Spleen (tissue), 11 donors: ENCODE measurements around the gene GNA14. TPM values are rescaled to one million over a fixed set of nuclear protein-coding genes. Genes with fewer than 3 reads are reported as not detected.

Experiments
- DNase-seq: peaks from one replicate; pipeline ENCODE4 v3.0.0-alpha.2; 2020
- H3K27ac ChIP-seq, 8 donors: fragments of 200-600 bp; sonication (generic) in 7 of 8; 1 replicate in 4 of 8; 2 replicates in 4 of 8; pipeline versions ENCODE4 v1.5.0 to v1.8.0; 2016 to 2021; ENCODE audit warnings: inconsistent platforms in 4 of 8, mild to moderate bottlenecking in 4 of 8, moderate library complexity in 1 of 8
- H3K27me3 ChIP-seq, 7 donors: fragments of 200-600 bp; sonication (generic) in 6 of 7; replicated peaks in 1 of 7; 1 replicate in 4 of 7; 2 replicates in 3 of 7; pipeline versions ENCODE4 v1.5.0 to v1.8.0; 2016 to 2021; ENCODE audit warnings: inconsistent platforms in 3 of 7, mild to moderate bottlenecking in 1 of 7
- H3K36me3 ChIP-seq, 6 donors: fragments of 200-600 bp; sonication (generic) in 5 of 6; 1 replicate in 4 of 6; 2 replicates in 2 of 6; pipeline versions ENCODE4 v1.5.0 to v1.8.0; 2016 to 2021; ENCODE audit warnings: inconsistent platforms in 2 of 6
- H3K4me1 ChIP-seq, 6 donors: fragments of 200-600 bp; sonication (generic) in 5 of 6; 1 replicate in 3 of 6; 2 replicates in 3 of 6; pipeline versions ENCODE4 v1.5.0 to v1.8.0; 2016 to 2021; ENCODE audit warnings: inconsistent platforms in 3 of 6
- H3K4me3 ChIP-seq, 8 donors: fragments of 200-600 bp; sonication (generic) in 7 of 8; 1 replicate in 4 of 8; 2 replicates in 4 of 8; pipeline versions ENCODE4 v1.5.0 to v1.8.0; 2016 to 2021; ENCODE audit warnings: inconsistent platforms in 4 of 8, mild to moderate bottlenecking in 4 of 8, moderate library complexity in 2 of 8
- H3K9me3 ChIP-seq, 8 donors: fragments of 200-600 bp; sonication (generic) in 7 of 8; 1 replicate in 4 of 8; 2 replicates in 4 of 8; pipeline versions ENCODE4 v1.5.0 to v1.8.0; 2016 to 2021; ENCODE audit warnings: inconsistent platforms in 4 of 8
- CTCF ChIP-seq, 11 experiments: fragments of 200-600 bp in 7 of 11; fragments of 450-650 bp in 4 of 11; sonication (generic) in 4 of 11; IDR thresholded peaks in 8 of 11; conservative IDR thresholded peaks in 3 of 11; 1 replicate in 7 of 11; 2 replicates in 4 of 11; pipeline versions ENCODE4 v1.4.0 to v1.8.0; 2016 to 2021; ENCODE audit warnings: antibody characterized with exemption in 11 of 11, inconsistent platforms in 4 of 11, mild to moderate bottlenecking in 1 of 11
- POLR2A ChIP-seq, 3 donors: fragments of 450-650 bp; IDR thresholded peaks; one replicate each; pipeline ENCODE4 v1.5.1; 2017; ENCODE audit warnings: antibody characterized with exemption in 3 of 3, mild to moderate bottlenecking in 1 of 3
- POLR2AphosphoS5 ChIP-seq, 3 donors: sonication (generic); formaldehyde crosslinking; IDR thresholded peaks; one replicate each; pipeline ENCODE4 v1.5.1; 2017; ENCODE audit warnings: antibody characterized with exemption in 3 of 3
- WGBS, 5 donors: extraction: QIAGEN DNeasy Blood & Tissue Kit in 3 of 5; methylation state at CpG; one replicate each; pipeline versions ENCODE4 v1.1.5 to v1.1.7; 2013 to 2018; 5-methylcytosine and 5-hydroxymethylcytosine counted together
- intact Hi-C: fragments of 100-400 bp; cut with DNase I; formaldehyde crosslinking; loops from one replicate; pipeline ENCODE4 v1.15.0; 2023; ENCODE audit warnings: low total_unique reads
- polyA plus RNA-seq, 3 donors: library from polyadenylated mRNA; stranded (reverse); fragments of 200-250 nt; gene quantifications; one replicate each; pipeline ENCODE4 v1.2.1, GENCODE V29; 2013
- total RNA-seq, 7 donors: library from RNA; depleted of rRNA in 3 of 7; stranded (reverse); fragments of >200 nt in 3 of 7; fragmentation: NEBNext Ultra II Directional in 4 of 7; extraction: Animal tissue kit (Norgen Biotek cat#: 25700) in 4 of 7; gene quantifications; one replicate each; pipeline versions ENCODE4 v1.1.0 to v1.2.1, GENCODE V29; 2016 to 2021
- donor health status: healthy with polysubstance abuse.
- donor health status: DM: no; HTN: no; CAD: no; lungs with moderate emphysema.
- donor health status: DM: no; HTN: no; CAD: no.
- donor health status: Bipolar disorder and iron deficiency.
- donor health status: healthy.
- donor health status: DM: no; HTN: no; CAD: no.
- donor health status: DM: yes; HTN: yes; CAD: no.

GNA14 gene
- total and polyA plus RNA-seq, 10 donors = 1.7 to 41.7 (median 7.9) TPM

- Histone ChIP-seq H3K4me1 (peaks cover 0 to 37% (median 11%) of the 10 kb centered on the region in 6 donors), H3K27ac (peak overlapping the region in 3 of 8 donors; percentile 30 to 53 (median 38)), H3K36me3 (no peaks in the 10 kb centered on the region), H3K27me3 (no peaks in the 10 kb centered on the region), H3K4me3 (no peak overlapping the region), H3K9me3 (no peaks in the 10 kb centered on the region)
- intact Hi-C loops = no loop called here
- WGBS, 5 donors = 77 to 83% (median 78%) methylated on average over 3 of the region's 3 CpGs
- no peak for DNase-seq
- TF ChIP-seq POLR2AphosphoS5 (IDR thresholded peaks at IDR 0.05) = no peak
- TF ChIP-seq POLR2A (IDR thresholded peaks at IDR 0.05) = no peak
- no peak for TF ChIP-seq CTCF (IDR thresholded peaks at IDR 0.05 in 8 of 11, conservative IDR thresholded peaks at IDR 0.05 in 3 of 11)
Measured at GRCh38 chr9:77598991-77599390, 49.1 kb downstream of the GNA14 start.

- intact Hi-C loops = no loop called here
- no peak overlapping the region for H3K4me3 ChIP-seq
- H3K36me3 ChIP-seq = no peaks in the 10 kb centered on the region
- 58 to 68% (median 65%) methylated on average over 3 of the region's 3 CpGs for WGBS, 5 donors
- peak overlapping the region in 5 of 8 donors; percentile 22 to 53 (median 38) for H3K27ac ChIP-seq
- H3K4me1 ChIP-seq = peaks cover 0 to 37% (median 11%) of the 10 kb centered on the region in 6 donors
- no peaks in the 10 kb centered on the region for H3K27me3 ChIP-seq
- no peaks in the 10 kb centered on the region for H3K9me3 ChIP-seq
- DNase-seq = no peak
- no peak for TF ChIP-seq CTCF (IDR thresholded peaks at IDR 0.05 in 8 of 11, conservative IDR thresholded peaks at IDR 0.05 in 3 of 11)
- peak in 1 of 3 donors; percentile 27 for TF ChIP-seq POLR2AphosphoS5 (IDR thresholded peaks at IDR 0.05)
Measured at GRCh38 chr9:77598524-77598923, 49.6 kb downstream of the GNA14 start.

GRCh38 chr9:77597057-77597456 lies 51.1 kb downstream of the GNA14 start:
- intact Hi-C loops = no loop called here
- Histone ChIP-seq H3K27ac (peak overlapping the region in 4 of 8 donors; percentile 9 to 57 (median 40)), H3K4me1 (peaks cover 0 to 43% (median 11%) of the 10 kb centered on the region in 6 donors), H3K4me3 (no peak overlapping the region), H3K27me3 (no peaks in the 10 kb centered on the region), H3K9me3 (no peaks in the 10 kb centered on the region), H3K36me3 (no peaks in the 10 kb centered on the region)
- TF ChIP-seq CTCF (IDR thresholded peaks at IDR 0.05 in 8 of 11, conservative IDR thresholded peaks at IDR 0.05 in 3 of 11) (no peak), POLR2AphosphoS5 (IDR thresholded peaks at IDR 0.05) (peak in 1 of 3 donors; percentile 25)
- 72 to 82% (median 78%) methylated on average over 3 of the region's 3 CpGs for WGBS, 5 donors
- DNase-seq = no peak

- no peak for TF ChIP-seq POLR2AphosphoS5 (IDR thresholded peaks at IDR 0.05)
- no peak for TF ChIP-seq CTCF (IDR thresholded peaks at IDR 0.05 in 8 of 11, conservative IDR thresholded peaks at IDR 0.05 in 3 of 11)
- TF ChIP-seq POLR2A (IDR thresholded peaks at IDR 0.05) = no peak
- H3K36me3 ChIP-seq = no peaks in the 10 kb centered on the region
- WGBS, 5 donors = 3 to 8% (median 4%) methylated on average over 8 of the region's 8 CpGs
- H3K9me3 ChIP-seq = no peaks in the 10 kb centered on the region
- intact Hi-C loops = no loop called here
- DNase-seq = no peak
- H3K27ac ChIP-seq = peak overlapping the region in 7 of 8 donors; percentile 7 to 62 (median 35)
- peaks cover 0 to 43% (median 11%) of the 10 kb centered on the region in 6 donors for H3K4me1 ChIP-seq
- peaks cover 0 to 4% (median 0%) of the 10 kb centered on the region in 7 donors for H3K27me3 ChIP-seq
- no peak overlapping the region for H3K4me3 ChIP-seq
Measured at GRCh38 chr9:77595426-77596095, 52.6 kb downstream of the GNA14 start.
